HG02763 (cell line): ENCODE results near the gene AAMP.

ENCODE experiments used
- ATAC-seq: cut with Tn5 transposase; IDR thresholded peaks from one replicate; pipeline ENCODE4 v1.9.1; 2021; ENCODE audit warnings: mild to moderate bottlenecking, moderate library complexity; ENCODE audit not compliant: unreplicated experiment

AAMP gene

GRCh38 chr2:218261423-218262236 is 8.3 kb downstream of the AAMP start:
- no peak for ATAC-seq

- ATAC-seq = no peak
Measured at GRCh38 chr2:218260742-218261422, 9.1 kb downstream of the AAMP start, which contains the start of gene GPBAR1. TSS of gene GPBAR1 (plus strand) at chr2:218261015. CDS start at chr2:218262725, 1,710 bp downstream.

- ATAC-seq = no peak
Measured at GRCh38 chr2:218260166-218260565, 9.8 kb downstream of the AAMP start.

GRCh38 chr2:218259099-218259961 is 10.6 kb downstream of the AAMP start:
- ATAC-seq = no peak

GRCh38 chr2:218257390-218257981 is 12.5 kb downstream of the AAMP start:
- peak; percentile 63 for ATAC-seq

- ATAC-seq = no peak
Measured at GRCh38 chr2:218256612-218257350, 13.2 kb downstream of the AAMP start.

GRCh38 chr2:218255446-218255845 is 14.5 kb downstream of the AAMP start:
- no peak for ATAC-seq

GRCh38 chr2:218253232-218253625 is 16.7 kb downstream of the AAMP start:
- no peak for ATAC-seq

GRCh38 chr2:218252509-218253231 is 17.3 kb downstream of the AAMP start:
- ATAC-seq = no peak

GRCh38 chr2:218249691-218250090 is 20.2 kb downstream of the AAMP start:
- no peak for ATAC-seq

- no peak for ATAC-seq
Measured at GRCh38 chr2:218245214-218245613, 24.7 kb downstream of the AAMP start.

GRCh38 chr2:218244665-218245064 is 25.3 kb downstream of the AAMP start:
- ATAC-seq = no peak

GRCh38 chr2:218244204-218244603 is 25.7 kb downstream of the AAMP start:
- ATAC-seq = no peak

- ATAC-seq = no peak
Measured at GRCh38 chr2:218238887-218239286, 31.1 kb downstream of the AAMP start.

GRCh38 chr2:218236829-218237228 is 33.1 kb downstream of the AAMP start:
- ATAC-seq = no peak

GRCh38 chr2:218235017-218235416 is 34.9 kb downstream of the AAMP start:
- no peak for ATAC-seq

GRCh38 chr2:218234521-218234920 is 35.4 kb downstream of the AAMP start:
- no peak for ATAC-seq

GRCh38 chr2:218233543-218233942 is 36.4 kb downstream of the AAMP start:
- no peak for ATAC-seq

- ATAC-seq = peak; percentile 61
Measured at GRCh38 chr2:218230882-218231281, 39.1 kb downstream of the AAMP start.

- no peak for ATAC-seq
Measured at GRCh38 chr2:218229851-218230250, 40.1 kb downstream of the AAMP start.
